Left ventricle myocardium inferior (tissue), 1 donor: ENCODE results near the gene CLDN7. TPM values are rescaled to one million over a fixed set of nuclear protein-coding genes. Genes with fewer than 3 reads are reported as not detected.

Experiments used
- DNase-seq: peaks from one replicate; pipeline ENCODE4 v3.0.0-alpha.2; 2020
- H3K27ac ChIP-seq: fragments of 200-600 bp; replicated peaks from 2 replicates; pipeline ENCODE4 v1.8.0; 2021
- H3K27me3 ChIP-seq: fragments of 200-600 bp; 2 replicates; pipeline ENCODE4 v1.8.0; 2021; ENCODE audit warnings: low read depth
- H3K36me3 ChIP-seq: fragments of 200-600 bp; 2 replicates; pipeline ENCODE4 v1.8.0; 2021
- H3K4me1 ChIP-seq: fragments of 200-600 bp; 2 replicates; pipeline ENCODE4 v1.8.0; 2021
- H3K4me3 ChIP-seq: fragments of 200-600 bp; 2 replicates; pipeline ENCODE4 v1.8.0; 2021; ENCODE audit warnings: mild to moderate bottlenecking, moderate library complexity
- H3K9me3 ChIP-seq: fragments of 200-600 bp; replicated peaks from 2 replicates; pipeline ENCODE4 v1.8.0; 2021
- CTCF ChIP-seq: fragments of 200-600 bp; IDR thresholded peaks from 2 replicates; pipeline ENCODE4 v1.8.0; 2021; ENCODE audit warnings: antibody characterized with exemption, mild to moderate bottlenecking, borderline replicate concordance
- intact Hi-C: fragments of 100-400 bp; cut with micrococcal nuclease; formaldehyde crosslinking; loops from one replicate; pipeline ENCODE4 v1.11.0; 2022
- total RNA-seq: library from RNA; stranded (reverse); fragmentation: NEBNext Ultra II Directional; extraction: Animal tissue kit (Norgen Biotek cat#: 25700); gene quantifications from one replicate; pipeline ENCODE4 v1.2.1, GENCODE V29; 2021
- donor health status: DM: no; HTN: yes; CAD: no; lungs with severe emphysema.

Gene CLDN7
- total RNA-seq, 1 donor from 2014 or later, result 1.6 TPM

- no peak for TF ChIP-seq CTCF
- peaks cover 64% of the 10 kb centered on the region for H3K4me1 ChIP-seq
- H3K36me3 ChIP-seq, result no peaks in the 10 kb centered on the region
- peak overlapping the region; percentile 50 for H3K4me3 ChIP-seq
- intact Hi-C loops, result no loop called here
- DNase-seq, result no peak
- peak overlapping the region; percentile 87 for H3K27ac ChIP-seq
- H3K9me3 ChIP-seq, result no peaks in the 10 kb centered on the region
- H3K27me3 ChIP-seq, result peaks cover 55% of the 10 kb centered on the region
Observed at GRCh38 chr17:7295230-7296180, 33.2 kb upstream of the CLDN7 start.

GRCh38 chr17:7294614-7295153 lies 32.4 kb upstream of the CLDN7 start, which contains the start of gene YBX2:
Gene YBX2, minus strand, starts transcription at chr17:7294639. Its CDS starts 139 bp downstream, at chr17:7294500.
- intact Hi-C loops, result no loop called here
- H3K27me3 ChIP-seq, result peaks cover 63% of the 10 kb centered on the region

GRCh38 chr17:7293816-7294613 lies 31.7 kb upstream of the CLDN7 start:
- peaks cover 73% of the 10 kb centered on the region for H3K4me1 ChIP-seq
- TF ChIP-seq CTCF, result no peak
- intact Hi-C loops, result no loop called here

More at GRCh38 chr17:7294614-7295153, 32.4 kb upstream of the CLDN7 start, which contains the start of gene YBX2:
- Histone ChIP-seq H3K36me3 (no peaks in the 10 kb centered on the region), H3K4me1 (peaks cover 72% of the 10 kb centered on the region), H3K27ac (peak within 1 kb of the TSS; percentile 87), H3K4me3 (peak within 1 kb of the TSS; percentile 50), H3K9me3 (no peaks in the 10 kb centered on the region)
- no peak for TF ChIP-seq CTCF
- DNase-seq, result peak; percentile 64

GRCh38 chr17:7293159-7293558 lies 30.9 kb upstream of the CLDN7 start:
- Histone ChIP-seq H3K36me3 (no peaks in the 10 kb centered on the region), H3K27ac (peak overlapping the region; percentile 67), H3K9me3 (no peaks in the 10 kb centered on the region), H3K4me1 (peaks cover 74% of the 10 kb centered on the region), H3K27me3 (peaks cover 68% of the 10 kb centered on the region), H3K4me3 (no peak overlapping the region)
- DNase-seq, result no peak
- intact Hi-C loops, result no loop called here
- no peak for TF ChIP-seq CTCF

More at GRCh38 chr17:7293816-7294613, 31.7 kb upstream of the CLDN7 start:
- H3K27ac ChIP-seq, result peak overlapping the region; percentile 87
- H3K36me3 ChIP-seq, result no peaks in the 10 kb centered on the region
- no peak for DNase-seq
- peak overlapping the region; percentile 50 for H3K4me3 ChIP-seq
- H3K9me3 ChIP-seq, result no peaks in the 10 kb centered on the region
- peaks cover 68% of the 10 kb centered on the region for H3K27me3 ChIP-seq

GRCh38 chr17:7292729-7293128 lies 30.5 kb upstream of the CLDN7 start:
- no peak for DNase-seq
- intact Hi-C loops, result no loop called here
- H3K36me3 ChIP-seq, result no peaks in the 10 kb centered on the region
- H3K27ac ChIP-seq, result peak overlapping the region; percentile 67
- peaks cover 78% of the 10 kb centered on the region for H3K4me1 ChIP-seq
- no peak for TF ChIP-seq CTCF
- peaks cover 71% of the 10 kb centered on the region for H3K27me3 ChIP-seq
- H3K9me3 ChIP-seq, result no peaks in the 10 kb centered on the region
- no peak overlapping the region for H3K4me3 ChIP-seq
